Stomach (tissue), 9 donors: Measurements from ENCODE around the gene EEFSEC. TPM values are rescaled to one million over a fixed set of nuclear protein-coding genes. Genes with fewer than 3 reads are reported as not detected.

ENCODE experiments used
- DNase-seq, 2 donors: peaks; one replicate each; pipeline versions ENCODE4 v3.0.0 to v3.0.0-alpha.2; 2013 to 2019
- H3K27ac ChIP-seq, 5 donors: fragments of 200-600 bp in 4 of 5; sonication (generic) in 4 of 5; one replicate each; pipeline ENCODE4 v1.5.1; 2013 to 2019; ENCODE audit warnings: mild to moderate bottlenecking in 1 of 5, moderate library complexity in 1 of 5
- H3K27me3 ChIP-seq, 3 donors: fragments of 200-600 bp; sonication (generic); one replicate each; pipeline ENCODE4 v1.5.1; 2017 to 2019; ENCODE audit warnings: mixed run types in 1 of 3
- H3K36me3 ChIP-seq, 4 donors: fragments of 200-600 bp; sonication (generic); 1 replicate in 3 of 4; 2 replicates in 1 of 4; pipeline ENCODE4 v1.5.1; 2016 to 2019
- H3K4me1 ChIP-seq, 4 donors: fragments of 200-600 bp; sonication (generic); one replicate each; pipeline ENCODE4 v1.5.1; 2016 to 2019
- H3K4me3 ChIP-seq, 4 donors: fragments of 200-600 bp; sonication (generic) in 3 of 4; one replicate each; pipeline ENCODE4 v1.5.1; 2016 to 2019; ENCODE audit warnings: mild to moderate bottlenecking in 1 of 4
- H3K9me3 ChIP-seq, 4 donors: fragments of 200-600 bp; sonication (generic); one replicate each; pipeline ENCODE4 v1.5.1; 2016 to 2019
- EP300 ChIP-seq: sonication (generic); formaldehyde crosslinking; IDR thresholded peaks from one replicate; pipeline ENCODE4 v1.6.1; 2017; ENCODE audit warnings: antibody characterized with exemption
- POLR2A ChIP-seq, 4 donors: fragments of 450-650 bp; IDR thresholded peaks; one replicate each; pipeline ENCODE4 v1.6.1; 2016; ENCODE audit warnings: antibody characterized with exemption in 4 of 4, control low read depth in 2 of 4, mild to moderate bottlenecking in 1 of 4, moderate library complexity in 1 of 4
- POLR2AphosphoS5 ChIP-seq, 3 donors: sonication (generic); formaldehyde crosslinking; IDR thresholded peaks; one replicate each; pipeline ENCODE4 v1.6.1; 2016; ENCODE audit warnings: antibody characterized with exemption in 3 of 3
- WGBS, 5 donors: extraction: QIAGEN DNeasy Blood & Tissue Kit in 3 of 5; methylation state at CpG; one replicate each; pipeline versions ENCODE4 v1.1.5 to v1.1.7; 2013 to 2018; 5-methylcytosine and 5-hydroxymethylcytosine counted together
- intact Hi-C: fragments of 100-400 bp; cut with DNase I; formaldehyde crosslinking; loops from one replicate; pipeline ENCODE4 v1.15.1; 2023; ENCODE audit warnings: low total_unique reads
- polyA plus RNA-seq, 3 donors: library from polyadenylated mRNA; stranded (reverse); fragments of 200-250 nt; gene quantifications; one replicate each; pipeline ENCODE4 v1.2.3, GENCODE V29; 2013
- total RNA-seq, 5 donors: library from RNA; depleted of rRNA; stranded (reverse); fragments of >200 nt; gene quantifications; one replicate each; pipeline versions ENCODE4 v1.1.0 to v1.2.3, GENCODE V29; 2014 to 2016
- TF ChIP-seq, protein P1 (sequence below), 7 experiments: fragments of 450-650 bp in 4 of 7; fragments of 200-600 bp in 3 of 7; sonication (generic) in 3 of 7; IDR thresholded peaks; one replicate each; pipeline ENCODE4 v1.5.1; 2016 to 2019; ENCODE audit warnings: antibody characterized with exemption in 7 of 7, control low read depth in 2 of 7, mild to moderate bottlenecking in 1 of 7
- donor health status: healthy with polysubstance abuse.
- donor health status: Bipolar disorder and iron deficiency.
- donor health status: healthy.

Gene EEFSEC
- total and polyA plus RNA-seq, 8 donors = 5.0 to 39.1 (median 13.2) TPM

DNA sequence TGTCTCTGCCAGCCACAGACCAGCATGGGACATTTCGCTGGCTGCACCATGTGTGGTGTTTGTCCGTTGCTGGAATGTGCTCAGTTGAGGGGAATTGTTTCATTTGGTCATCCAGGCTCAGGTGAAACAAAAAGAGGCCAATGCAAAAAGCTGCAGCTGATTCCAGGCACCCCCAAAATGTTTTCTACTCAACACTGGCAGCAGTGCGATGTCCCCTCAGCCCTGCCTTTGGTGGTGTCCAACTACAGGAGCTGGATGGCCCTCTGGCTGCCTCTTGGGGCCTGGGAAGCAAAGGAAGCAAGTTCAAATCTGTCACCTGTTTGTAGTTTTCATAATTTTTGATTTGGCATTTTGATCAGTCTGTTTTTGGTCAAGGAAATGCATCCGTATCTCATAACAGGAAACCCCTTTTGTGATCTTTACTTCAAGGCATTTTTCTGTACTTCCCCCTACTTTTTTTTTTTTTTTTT lies 141.8 kb downstream of the EEFSEC start:
- Histone ChIP-seq H3K36me3 (peaks cover 0 to 5% (median 0%) of the 10 kb centered on the region in 4 donors), H3K27me3 (no peaks in the 10 kb centered on the region), H3K4me3 (no peak overlapping the region), H3K9me3 (peaks cover 0 to 6% (median 2%) of the 10 kb centered on the region in 4 donors), H3K27ac (no peak overlapping the region), H3K4me1 (no peaks in the 10 kb centered on the region)
- peak in 1 of 2 donors; percentile 6 for DNase-seq
- WGBS, 5 donors = 85 to 90% (median 88%) methylated on average over 4 of the region's 4 CpGs
- intact Hi-C loops = no loop called here
- TF ChIP-seq, protein P1, sequence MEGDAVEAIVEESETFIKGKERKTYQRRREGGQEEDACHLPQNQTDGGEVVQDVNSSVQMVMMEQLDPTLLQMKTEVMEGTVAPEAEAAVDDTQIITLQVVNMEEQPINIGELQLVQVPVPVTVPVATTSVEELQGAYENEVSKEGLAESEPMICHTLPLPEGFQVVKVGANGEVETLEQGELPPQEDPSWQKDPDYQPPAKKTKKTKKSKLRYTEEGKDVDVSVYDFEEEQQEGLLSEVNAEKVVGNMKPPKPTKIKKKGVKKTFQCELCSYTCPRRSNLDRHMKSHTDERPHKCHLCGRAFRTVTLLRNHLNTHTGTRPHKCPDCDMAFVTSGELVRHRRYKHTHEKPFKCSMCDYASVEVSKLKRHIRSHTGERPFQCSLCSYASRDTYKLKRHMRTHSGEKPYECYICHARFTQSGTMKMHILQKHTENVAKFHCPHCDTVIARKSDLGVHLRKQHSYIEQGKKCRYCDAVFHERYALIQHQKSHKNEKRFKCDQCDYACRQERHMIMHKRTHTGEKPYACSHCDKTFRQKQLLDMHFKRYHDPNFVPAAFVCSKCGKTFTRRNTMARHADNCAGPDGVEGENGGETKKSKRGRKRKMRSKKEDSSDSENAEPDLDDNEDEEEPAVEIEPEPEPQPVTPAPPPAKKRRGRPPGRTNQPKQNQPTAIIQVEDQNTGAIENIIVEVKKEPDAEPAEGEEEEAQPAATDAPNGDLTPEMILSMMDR (IDR thresholded peaks at IDR 0.05) = no peak
- TF ChIP-seq EP300 (no peak), POLR2AphosphoS5 (IDR thresholded peaks at IDR 0.05) (no peak), POLR2A (IDR thresholded peaks at IDR 0.05) (no peak)

DNA sequence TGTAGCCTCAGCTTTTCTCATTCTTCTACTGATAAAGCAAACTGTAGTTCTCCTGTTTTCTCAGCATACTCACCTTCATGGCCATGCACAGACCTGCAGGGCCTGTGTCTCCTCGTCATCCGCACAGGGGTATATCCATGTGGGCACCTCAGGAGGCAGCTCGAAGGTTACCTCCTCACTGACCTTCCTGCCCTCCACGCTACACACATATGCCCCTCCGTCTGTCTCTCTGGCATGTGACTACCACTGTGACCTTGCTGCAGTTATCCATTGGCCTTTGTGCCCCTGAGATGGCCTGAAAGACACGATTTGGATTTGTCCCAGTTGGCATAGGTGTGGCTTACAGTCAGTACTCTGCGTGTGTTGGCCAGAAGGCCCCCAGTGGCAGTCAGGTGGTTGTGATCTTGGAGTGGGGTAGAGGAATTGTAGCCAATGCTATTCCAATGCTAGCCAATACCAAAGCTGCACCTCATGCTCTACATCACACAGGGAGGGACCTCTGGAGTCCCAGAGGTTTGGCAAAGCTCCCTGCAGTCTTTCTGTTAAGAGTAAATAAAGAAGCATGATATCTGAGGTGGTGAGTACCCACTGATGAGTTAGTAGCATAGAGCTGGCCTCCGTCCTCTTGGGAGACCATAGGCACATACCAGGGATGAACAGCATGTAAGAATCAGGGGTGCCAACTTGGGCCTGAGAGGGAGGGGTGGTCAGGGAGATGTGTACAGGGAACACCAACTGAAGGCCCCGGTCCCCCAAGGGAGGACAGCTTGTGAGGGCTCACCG lies 143.4 kb downstream of the EEFSEC start:
- no peaks in the 10 kb centered on the region for H3K9me3 ChIP-seq
- intact Hi-C loops = no loop called here
- TF ChIP-seq, protein P1 (IDR thresholded peaks at IDR 0.05) = no peak
- no peak for TF ChIP-seq POLR2AphosphoS5 (IDR thresholded peaks at IDR 0.05)
- TF ChIP-seq EP300 = no peak
- TF ChIP-seq POLR2A (IDR thresholded peaks at IDR 0.05) = no peak
- H3K27ac ChIP-seq = no peak overlapping the region
- no peaks in the 10 kb centered on the region for H3K27me3 ChIP-seq
- WGBS, 5 donors = 87 to 93% (median 90%) methylated on average over 9 to 10 of the region's 10 CpGs
- DNase-seq = peak; percentile 1 to 18
- no peaks in the 10 kb centered on the region for H3K36me3 ChIP-seq
- no peaks in the 10 kb centered on the region for H3K4me1 ChIP-seq
- H3K4me3 ChIP-seq = no peak overlapping the region

DNA sequence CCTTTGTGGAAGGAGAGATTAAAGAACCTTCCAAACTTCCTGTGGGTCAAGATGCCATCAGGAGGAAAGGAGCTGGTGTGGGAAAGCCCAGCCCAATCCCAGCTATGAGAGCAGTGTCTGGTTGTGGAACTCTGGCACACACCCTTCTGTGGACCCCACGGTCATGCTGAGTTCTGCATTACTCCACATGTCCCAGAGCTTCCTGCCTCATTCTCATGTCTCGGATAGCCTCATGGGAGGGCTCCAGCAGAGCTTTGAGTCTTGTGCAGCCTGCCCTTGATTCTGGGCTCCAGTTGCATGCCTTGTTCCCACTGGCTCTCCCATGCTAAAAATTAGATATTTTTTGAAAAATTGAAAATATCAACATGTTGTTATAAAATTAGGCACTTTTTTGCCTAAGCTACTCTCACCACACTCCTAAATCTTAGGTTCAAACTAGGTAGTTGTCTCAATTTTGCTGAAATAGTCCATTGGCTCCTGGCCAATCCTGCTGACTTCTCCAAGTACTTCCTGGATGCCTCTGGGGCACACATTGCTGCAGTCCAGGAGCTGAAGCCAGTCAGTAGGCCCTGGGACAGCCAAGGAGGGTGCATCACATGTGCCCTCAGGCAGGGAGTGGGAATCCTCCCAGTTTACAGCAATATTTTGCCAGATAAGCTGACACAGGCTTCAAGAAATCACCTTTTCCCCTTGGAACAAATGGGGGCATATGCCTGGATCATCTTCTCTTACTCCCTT lies 144.3 kb downstream of the EEFSEC start:
- intact Hi-C loops = no loop called here
- H3K9me3 ChIP-seq = no peaks in the 10 kb centered on the region
- no peaks in the 10 kb centered on the region for H3K4me1 ChIP-seq
- TF ChIP-seq, protein P1 (IDR thresholded peaks at IDR 0.05) = no peak
- TF ChIP-seq POLR2AphosphoS5 (IDR thresholded peaks at IDR 0.05) = no peak
- H3K27ac ChIP-seq = no peak overlapping the region
- H3K36me3 ChIP-seq = no peaks in the 10 kb centered on the region
- peak; percentile 35 to 48 for DNase-seq
- H3K4me3 ChIP-seq = no peak overlapping the region
- WGBS, 5 donors = 70 to 84% (median 75%) methylated on average over 2 of the region's 2 CpGs
- no peaks in the 10 kb centered on the region for H3K27me3 ChIP-seq

DNA sequence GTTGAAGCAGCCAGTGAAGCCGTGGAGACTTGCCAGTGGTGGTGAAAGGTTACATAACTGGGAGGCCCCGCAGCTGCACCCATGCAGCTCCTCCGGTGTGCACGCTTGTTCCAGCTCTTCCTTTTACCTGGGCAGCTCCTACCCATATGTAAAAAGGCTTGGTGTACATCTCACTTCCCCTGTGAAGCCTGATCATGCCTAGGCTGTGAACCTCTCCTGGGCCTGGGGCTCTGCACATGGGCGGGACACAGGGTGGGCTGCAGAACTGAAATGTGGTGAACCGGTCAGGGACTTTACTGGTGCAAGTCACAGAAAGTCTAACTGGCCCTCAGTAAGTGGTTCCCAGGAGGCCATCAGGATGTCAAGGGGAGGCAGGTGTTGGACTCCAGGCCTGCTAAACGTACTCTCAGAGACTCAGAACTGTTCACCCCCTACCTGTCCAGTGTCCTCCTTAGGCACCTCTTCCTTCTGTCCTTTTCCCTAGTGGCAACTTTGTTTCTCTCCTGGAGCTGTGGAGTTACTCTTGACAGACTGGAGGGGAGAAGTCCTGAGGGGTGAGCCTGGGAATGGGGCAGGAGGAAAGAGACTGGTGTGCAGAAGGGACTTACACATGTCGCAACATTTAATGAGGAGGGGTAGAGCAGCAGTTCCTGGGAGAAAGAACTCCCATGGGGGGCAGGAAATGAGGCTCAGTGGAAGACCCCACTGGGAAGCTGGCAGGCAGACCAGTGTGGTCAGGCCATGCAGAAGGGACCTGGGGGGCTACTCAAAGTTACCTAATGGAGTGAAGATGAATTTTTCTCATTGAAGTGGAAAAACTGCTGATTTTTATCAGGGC lies 148.1 kb downstream of the EEFSEC start:
- no peaks in the 10 kb centered on the region for H3K9me3 ChIP-seq
- peaks cover 0 to 4% (median 0%) of the 10 kb centered on the region in 4 donors for H3K36me3 ChIP-seq
- DNase-seq = peak in 1 of 2 donors; percentile 4
- no peak overlapping the region for H3K27ac ChIP-seq
- no peaks in the 10 kb centered on the region for H3K27me3 ChIP-seq
- H3K4me3 ChIP-seq = no peak overlapping the region
- TF ChIP-seq POLR2A (IDR thresholded peaks at IDR 0.05) (no peak), EP300 (no peak), POLR2AphosphoS5 (IDR thresholded peaks at IDR 0.05) (no peak)
- TF ChIP-seq, protein P1 (IDR thresholded peaks at IDR 0.05) = no peak
- no peaks in the 10 kb centered on the region for H3K4me1 ChIP-seq
- 88 to 96% (median 91%) methylated on average over 6 to 8 of the region's 8 CpGs for WGBS, 5 donors
- intact Hi-C loops = no loop called here
